ENCODE results near the gene PTPRG. TPM values are rescaled to one million over a fixed set of nuclear protein-coding genes. Genes with fewer than 3 reads are reported as not detected.

The PTPRG gene
- total and polyA plus RNA-seq, 10 of the 15 experiments (the other 5 are each of a cell fraction or from before 2014, with no cell fraction given): 0.29 to 20.7 (median 1.4) TPM

DNA sequence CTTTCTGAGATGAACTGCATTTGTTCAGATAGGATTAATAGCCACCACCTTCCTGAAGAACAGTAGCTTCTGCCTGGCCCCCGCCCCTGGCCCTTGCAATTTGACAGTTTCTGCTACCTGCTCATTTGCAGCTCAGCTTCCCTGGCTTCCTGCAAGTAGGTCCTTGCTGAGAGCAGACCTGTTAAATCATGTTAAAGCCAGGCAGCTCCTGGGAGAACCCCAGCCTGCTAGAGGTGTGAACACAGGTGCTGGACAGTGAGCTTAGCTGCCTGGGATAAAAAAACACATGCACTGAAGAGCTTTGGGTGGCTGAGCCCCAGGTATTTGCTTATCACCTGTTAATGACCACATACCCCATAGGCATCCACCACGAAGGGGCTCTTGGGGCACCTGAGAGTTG lies 143.4 kb downstream of the PTPRG start:
- ChIA-PET POLR2A (interaction anchor here (0.7 to 2.2 kb wide), 6 partner anchors 10 to 113 kb away, joined by 4 to 11 read pairs (median 5); no protein-coding TSS in a partner anchor), SMC1A (ENCODE audit: uncharacterized antibody, unreplicated experiment) (interaction anchor here (1.0 to 3.3 kb wide), 10 partner anchors 8 to 483 kb away, joined by 3 to 18 read pairs (median 6); no protein-coding TSS in a partner anchor), RAD21 (ENCODE audit: unreplicated experiment) (interaction anchor here (0.7 to 1.9 kb wide), 10 partner anchors 13 to 141 kb away, joined by 3 to 9 read pairs (median 4); no protein-coding TSS in a partner anchor), CTCF (interaction anchor here (0.9 to 2.2 kb wide), 5 partner anchors 10 to 27 kb away, joined by 3 to 9 read pairs (median 4); no protein-coding TSS in a partner anchor)
- Histone ChIP-seq H3K4me1 (ENCODE audit: control insufficient read depth, insufficient read depth, low read length) (no peaks in the 10 kb centered on the region), H3K27ac (ENCODE audit: control insufficient read depth, insufficient read depth) (no peak overlapping the region), H3K9ac (ENCODE audit: control insufficient read depth, insufficient read depth, low read length) (no peak overlapping the region), H3K27me3 (replicated peaks in 1 of 2; ENCODE audit: control insufficient read depth in 2 of 2, insufficient read depth in 2 of 2, low read length in 1 of 2) (no peaks in the 10 kb centered on the region), H3K36me3 (ENCODE audit: control insufficient read depth in 2 of 2, insufficient read depth in 2 of 2, low read length in 1 of 2) (no peaks in the 10 kb centered on the region), H3K79me2 (ENCODE audit: control insufficient read depth, insufficient read depth, low read length) (no peaks in the 10 kb centered on the region), H2AFZ (ENCODE audit: control insufficient read depth, low read depth, low read length) (no peak overlapping the region), H3K4me3 (no peak overlapping the region), H4K20me1 (ENCODE audit: control insufficient read depth, insufficient read depth) (no peaks in the 10 kb centered on the region), H3K9me3 (replicated peaks; ENCODE audit: control insufficient read depth, insufficient read depth, low read length) (no peaks in the 10 kb centered on the region), H3K4me2 (ENCODE audit: control insufficient read depth, insufficient read depth) (no peak overlapping the region)
- intact Hi-C loops (cut with micrococcal nuclease; ENCODE audit: unreplicated experiment) (no loop called here), in situ Hi-C loops (cut with MboI) (no loop called here)
- ATAC-seq (peak; percentile 40), DNase-seq (ENCODE audit: low read depth, low spot score) (no peak), FAIRE-seq (no peak)
- BruUV-seq (replicated peaks): no TSS peak
- 7% methylated on average over 2 of the region's 2 CpGs for WGBS (ENCODE audit: insufficient coverage, insufficient replicate concordance, low lambda C conversion rate, missing lambda C conversion rate)
- TF ChIP-seq ZSCAN29 (IDR thresholded peaks at IDR 0.05): no peak
- no peak for TF ChIP-seq LARP7 (IDR thresholded peaks at IDR 0.05)
- TF ChIP-seq DPF2 (IDR thresholded peaks at IDR 0.05): no peak
- no peak for TF ChIP-seq HDAC6 (IDR thresholded peaks at IDR 0.05; ENCODE audit: unreplicated experiment)
- TF ChIP-seq NRF1 (conservative IDR thresholded peaks at IDR 0.05; ENCODE audit: low read depth, low read length): no peak
- TF ChIP-seq, protein P1, sequence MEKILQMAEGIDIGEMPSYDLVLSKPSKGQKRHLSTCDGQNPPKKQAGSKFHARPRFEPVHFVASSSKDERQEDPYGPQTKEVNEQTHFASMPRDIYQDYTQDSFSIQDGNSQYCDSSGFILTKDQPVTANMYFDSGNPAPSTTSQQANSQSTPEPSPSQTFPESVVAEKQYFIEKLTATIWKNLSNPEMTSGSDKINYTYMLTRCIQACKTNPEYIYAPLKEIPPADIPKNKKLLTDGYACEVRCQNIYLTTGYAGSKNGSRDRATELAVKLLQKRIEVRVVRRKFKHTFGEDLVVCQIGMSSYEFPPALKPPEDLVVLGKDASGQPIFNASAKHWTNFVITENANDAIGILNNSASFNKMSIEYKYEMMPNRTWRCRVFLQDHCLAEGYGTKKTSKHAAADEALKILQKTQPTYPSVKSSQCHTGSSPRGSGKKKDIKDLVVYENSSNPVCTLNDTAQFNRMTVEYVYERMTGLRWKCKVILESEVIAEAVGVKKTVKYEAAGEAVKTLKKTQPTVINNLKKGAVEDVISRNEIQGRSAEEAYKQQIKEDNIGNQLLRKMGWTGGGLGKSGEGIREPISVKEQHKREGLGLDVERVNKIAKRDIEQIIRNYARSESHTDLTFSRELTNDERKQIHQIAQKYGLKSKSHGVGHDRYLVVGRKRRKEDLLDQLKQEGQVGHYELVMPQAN (conservative IDR thresholded peaks at IDR 0.05): no peak
- TF ChIP-seq, protein P2, sequence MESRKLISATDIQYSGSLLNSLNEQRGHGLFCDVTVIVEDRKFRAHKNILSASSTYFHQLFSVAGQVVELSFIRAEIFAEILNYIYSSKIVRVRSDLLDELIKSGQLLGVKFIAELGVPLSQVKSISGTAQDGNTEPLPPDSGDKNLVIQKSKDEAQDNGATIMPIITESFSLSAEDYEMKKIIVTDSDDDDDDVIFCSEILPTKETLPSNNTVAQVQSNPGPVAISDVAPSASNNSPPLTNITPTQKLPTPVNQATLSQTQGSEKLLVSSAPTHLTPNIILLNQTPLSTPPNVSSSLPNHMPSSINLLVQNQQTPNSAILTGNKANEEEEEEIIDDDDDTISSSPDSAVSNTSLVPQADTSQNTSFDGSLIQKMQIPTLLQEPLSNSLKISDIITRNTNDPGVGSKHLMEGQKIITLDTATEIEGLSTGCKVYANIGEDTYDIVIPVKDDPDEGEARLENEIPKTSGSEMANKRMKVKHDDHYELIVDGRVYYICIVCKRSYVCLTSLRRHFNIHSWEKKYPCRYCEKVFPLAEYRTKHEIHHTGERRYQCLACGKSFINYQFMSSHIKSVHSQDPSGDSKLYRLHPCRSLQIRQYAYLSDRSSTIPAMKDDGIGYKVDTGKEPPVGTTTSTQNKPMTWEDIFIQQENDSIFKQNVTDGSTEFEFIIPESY (IDR thresholded peaks at IDR 0.05): no peak
- TF ChIP-seq, protein P3, sequence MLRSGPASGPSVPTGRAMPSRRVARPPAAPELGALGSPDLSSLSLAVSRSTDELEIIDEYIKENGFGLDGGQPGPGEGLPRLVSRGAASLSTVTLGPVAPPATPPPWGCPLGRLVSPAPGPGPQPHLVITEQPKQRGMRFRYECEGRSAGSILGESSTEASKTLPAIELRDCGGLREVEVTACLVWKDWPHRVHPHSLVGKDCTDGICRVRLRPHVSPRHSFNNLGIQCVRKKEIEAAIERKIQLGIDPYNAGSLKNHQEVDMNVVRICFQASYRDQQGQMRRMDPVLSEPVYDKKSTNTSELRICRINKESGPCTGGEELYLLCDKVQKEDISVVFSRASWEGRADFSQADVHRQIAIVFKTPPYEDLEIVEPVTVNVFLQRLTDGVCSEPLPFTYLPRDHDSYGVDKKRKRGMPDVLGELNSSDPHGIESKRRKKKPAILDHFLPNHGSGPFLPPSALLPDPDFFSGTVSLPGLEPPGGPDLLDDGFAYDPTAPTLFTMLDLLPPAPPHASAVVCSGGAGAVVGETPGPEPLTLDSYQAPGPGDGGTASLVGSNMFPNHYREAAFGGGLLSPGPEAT (IDR thresholded peaks at IDR 0.05; ENCODE audit: low read depth): no peak
- TF ChIP-seq TBL1XR1 (IDR thresholded peaks at IDR 0.05; ENCODE audit: low read depth, low read length): no peak
- TF ChIP-seq TCF3 (IDR thresholded peaks at IDR 0.05; ENCODE audit: borderline replicate concordance, insufficient read depth, low read depth, low read length): no peak
- no peak for TF ChIP-seq ETV6 (conservative IDR thresholded peaks at IDR 0.05 in 1 of 2, IDR thresholded peaks at IDR 0.05 in 1 of 2; ENCODE audit: borderline replicate concordance in 1 of 2, low read depth in 1 of 2)
- no peak for TF ChIP-seq CHD2 (IDR thresholded peaks at IDR 0.05; ENCODE audit: borderline replicate concordance, low read depth, low read length)
- TF ChIP-seq, protein P4, sequence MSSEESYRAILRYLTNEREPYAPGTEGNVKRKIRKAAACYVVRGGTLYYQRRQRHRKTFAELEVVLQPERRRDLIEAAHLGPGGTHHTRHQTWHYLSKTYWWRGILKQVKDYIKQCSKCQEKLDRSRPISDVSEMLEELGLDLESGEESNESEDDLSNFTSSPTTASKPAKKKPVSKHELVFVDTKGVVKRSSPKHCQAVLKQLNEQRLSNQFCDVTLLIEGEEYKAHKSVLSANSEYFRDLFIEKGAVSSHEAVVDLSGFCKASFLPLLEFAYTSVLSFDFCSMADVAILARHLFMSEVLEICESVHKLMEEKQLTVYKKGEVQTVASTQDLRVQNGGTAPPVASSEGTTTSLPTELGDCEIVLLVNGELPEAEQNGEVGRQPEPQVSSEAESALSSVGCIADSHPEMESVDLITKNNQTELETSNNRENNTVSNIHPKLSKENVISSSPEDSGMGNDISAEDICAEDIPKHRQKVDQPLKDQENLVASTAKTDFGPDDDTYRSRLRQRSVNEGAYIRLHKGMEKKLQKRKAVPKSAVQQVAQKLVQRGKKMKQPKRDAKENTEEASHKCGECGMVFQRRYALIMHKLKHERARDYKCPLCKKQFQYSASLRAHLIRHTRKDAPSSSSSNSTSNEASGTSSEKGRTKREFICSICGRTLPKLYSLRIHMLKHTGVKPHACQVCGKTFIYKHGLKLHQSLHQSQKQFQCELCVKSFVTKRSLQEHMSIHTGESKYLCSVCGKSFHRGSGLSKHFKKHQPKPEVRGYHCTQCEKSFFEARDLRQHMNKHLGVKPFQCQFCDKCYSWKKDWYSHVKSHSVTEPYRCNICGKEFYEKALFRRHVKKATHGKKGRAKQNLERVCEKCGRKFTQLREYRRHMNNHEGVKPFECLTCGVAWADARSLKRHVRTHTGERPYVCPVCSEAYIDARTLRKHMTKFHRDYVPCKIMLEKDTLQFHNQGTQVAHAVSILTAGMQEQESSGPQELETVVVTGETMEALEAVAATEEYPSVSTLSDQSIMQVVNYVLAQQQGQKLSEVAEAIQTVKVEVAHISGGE (CRISPR knock-in tag; IDR thresholded peaks at IDR 0.05): no peak
